Liver (tissue), 9 donors: ENCODE data around the gene SCAP. TPM values are rescaled to one million over a fixed set of nuclear protein-coding genes. Genes with fewer than 3 reads are reported as not detected.

Source experiments
- DNase-seq: peaks from one replicate; pipeline ENCODE4 v3.0.0-alpha.2; 2017; ENCODE audit warnings: low spot score
- H3K27ac ChIP-seq, 2 donors: one replicate each; pipeline ENCODE4 v1.7.0; 2013; ENCODE audit warnings: inconsistent platforms in 2 of 2, low read length in 2 of 2, control low read depth in 1 of 2, low read depth in 1 of 2, mild to moderate bottlenecking in 1 of 2
- H3K27me3 ChIP-seq, 4 donors: one replicate each; pipeline versions ENCODE4 v1.6.1 to v1.7.0; 2013; ENCODE audit warnings: low read length in 3 of 4, inconsistent platforms in 1 of 4, mild to moderate bottlenecking in 1 of 4, moderate library complexity in 1 of 4; ENCODE audit not compliant: control insufficient read depth in 4 of 4, insufficient read depth in 4 of 4
- H3K36me3 ChIP-seq, 4 donors: one replicate each; pipeline versions ENCODE4 v1.6.1 to v1.7.0; 2013; ENCODE audit warnings: low read length in 3 of 4, mild to moderate bottlenecking in 3 of 4, low read depth in 1 of 4, moderate library complexity in 1 of 4; ENCODE audit not compliant: control insufficient read depth in 4 of 4, insufficient read depth in 3 of 4
- H3K4me1 ChIP-seq, 4 donors: one replicate each; pipeline versions ENCODE4 v1.6.1 to v1.7.0; 2013; ENCODE audit warnings: low read length in 3 of 4, mild to moderate bottlenecking in 3 of 4, moderate library complexity in 1 of 4; ENCODE audit not compliant: control insufficient read depth in 4 of 4, insufficient read depth in 4 of 4
- H3K4me3 ChIP-seq, 3 donors: one replicate each; pipeline versions ENCODE4 v1.6.1 to v1.7.0; 2013; ENCODE audit warnings: low read length in 3 of 3, control low read depth in 1 of 3, low read depth in 1 of 3, mild to moderate bottlenecking in 1 of 3
- H3K9ac ChIP-seq, 2 donors: one replicate each; pipeline ENCODE4 v1.7.0; 2013; ENCODE audit warnings: low read length in 2 of 2, mild to moderate bottlenecking in 2 of 2, moderate library complexity in 2 of 2, control low read depth in 1 of 2, low read depth in 1 of 2
- H3K9me3 ChIP-seq, 4 donors: one replicate each; pipeline versions ENCODE4 v1.6.1 to v1.7.0; 2013; ENCODE audit warnings: low read length in 3 of 4; ENCODE audit not compliant: control insufficient read depth in 4 of 4
- ATF3 ChIP-seq: IDR thresholded peaks from 2 replicates; pipeline ENCODE4 v1.6.1; 2016; ENCODE audit warnings: antibody characterized with exemption
- FOXA1 ChIP-seq: IDR thresholded peaks from 2 replicates; pipeline ENCODE4 v1.6.1; 2016; ENCODE audit warnings: antibody characterized with exemption
- FOXA2 ChIP-seq: IDR thresholded peaks from 2 replicates; pipeline ENCODE4 v1.6.1; 2016; ENCODE audit warnings: antibody characterized with exemption
- GABPA ChIP-seq, 2 donors: IDR thresholded peaks in 1 of 2; conservative IDR thresholded peaks in 1 of 2; 2 replicates each; pipeline ENCODE4 v1.6.1; 2016; ENCODE audit warnings: antibody characterized with exemption in 2 of 2, mild to moderate bottlenecking in 1 of 2, moderate library complexity in 1 of 2
- HNF4A ChIP-seq, 2 donors: conservative IDR thresholded peaks; 2 replicates each; pipeline ENCODE4 v1.6.1; 2016; ENCODE audit warnings: antibody characterized with exemption in 2 of 2, mild to moderate bottlenecking in 2 of 2
- HNF4G ChIP-seq: IDR thresholded peaks from 2 replicates; pipeline ENCODE4 v1.6.1; 2016; ENCODE audit warnings: antibody characterized with exemption
- JUND ChIP-seq, 2 donors: IDR thresholded peaks; 2 replicates each; pipeline ENCODE4 v1.6.1; 2016; ENCODE audit warnings: antibody characterized with exemption in 2 of 2
- NR2F2 ChIP-seq: IDR thresholded peaks from 2 replicates; pipeline ENCODE4 v1.6.1; 2016; ENCODE audit warnings: antibody characterized with exemption
- RAD21 ChIP-seq, 2 donors: IDR thresholded peaks; 2 replicates each; pipeline ENCODE4 v1.6.1; 2016; ENCODE audit warnings: antibody characterized with exemption in 2 of 2, mild to moderate bottlenecking in 2 of 2
- REST ChIP-seq: IDR thresholded peaks from 2 replicates; pipeline ENCODE4 v1.6.1; 2016; ENCODE audit warnings: antibody characterized with exemption, mild to moderate bottlenecking
- SP1 ChIP-seq: IDR thresholded peaks from 2 replicates; pipeline ENCODE4 v1.6.1; 2018; ENCODE audit warnings: antibody characterized with exemption, mild to moderate bottlenecking
- TAF1 ChIP-seq: conservative IDR thresholded peaks from 2 replicates; pipeline ENCODE4 v1.6.1; 2016; ENCODE audit warnings: antibody characterized with exemption, mild to moderate bottlenecking
- WGBS: extraction: QIAGEN DNeasy Blood & Tissue Kit; methylation state at CpG from one replicate; pipeline ENCODE4 v1.1.7; 2013; 5-methylcytosine and 5-hydroxymethylcytosine counted together
- polyA plus RNA-seq, 2 donors: library from polyadenylated mRNA; stranded (reverse) in 1 of 2; unstranded in 1 of 2; fragments of 200-250 nt in 1 of 2; fragments of >200 nt in 1 of 2; fragmentation: Nextera tagmentation in 1 of 2; extraction: Ambion mirVana in 1 of 2; gene quantifications; one replicate each; pipeline versions ENCODE4 v1.2.1 to v1.2.3, GENCODE V29; 2013 to 2015
- total RNA-seq, 2 donors: library from RNA; depleted of rRNA; stranded (reverse); fragments of >200 nt; gene quantifications; one replicate each; pipeline ENCODE4 v1.2.3, GENCODE V29; 2014
- TF ChIP-seq, protein P1 (sequence below): fragments of 150-350 bp; IDR thresholded peaks from 2 replicates; pipeline ENCODE4 v1.5.1; 2017; ENCODE audit warnings: improper control_type of control experiment, low read depth, low read length; ENCODE audit not compliant: missing input control
- TF ChIP-seq, protein P2 (sequence below): IDR thresholded peaks from 2 replicates; pipeline ENCODE4 v1.6.1; 2016; ENCODE audit warnings: antibody characterized with exemption
- donor health status: healthy.
- donor health status: healthy.
- donor health status: healthy.
- donor health status: healthy.
- donor health status: healthy.

Gene SCAP
- total and polyA plus RNA-seq, 4 donors, result 25.9 to 84.8 (median 59.3) TPM

DNA sequence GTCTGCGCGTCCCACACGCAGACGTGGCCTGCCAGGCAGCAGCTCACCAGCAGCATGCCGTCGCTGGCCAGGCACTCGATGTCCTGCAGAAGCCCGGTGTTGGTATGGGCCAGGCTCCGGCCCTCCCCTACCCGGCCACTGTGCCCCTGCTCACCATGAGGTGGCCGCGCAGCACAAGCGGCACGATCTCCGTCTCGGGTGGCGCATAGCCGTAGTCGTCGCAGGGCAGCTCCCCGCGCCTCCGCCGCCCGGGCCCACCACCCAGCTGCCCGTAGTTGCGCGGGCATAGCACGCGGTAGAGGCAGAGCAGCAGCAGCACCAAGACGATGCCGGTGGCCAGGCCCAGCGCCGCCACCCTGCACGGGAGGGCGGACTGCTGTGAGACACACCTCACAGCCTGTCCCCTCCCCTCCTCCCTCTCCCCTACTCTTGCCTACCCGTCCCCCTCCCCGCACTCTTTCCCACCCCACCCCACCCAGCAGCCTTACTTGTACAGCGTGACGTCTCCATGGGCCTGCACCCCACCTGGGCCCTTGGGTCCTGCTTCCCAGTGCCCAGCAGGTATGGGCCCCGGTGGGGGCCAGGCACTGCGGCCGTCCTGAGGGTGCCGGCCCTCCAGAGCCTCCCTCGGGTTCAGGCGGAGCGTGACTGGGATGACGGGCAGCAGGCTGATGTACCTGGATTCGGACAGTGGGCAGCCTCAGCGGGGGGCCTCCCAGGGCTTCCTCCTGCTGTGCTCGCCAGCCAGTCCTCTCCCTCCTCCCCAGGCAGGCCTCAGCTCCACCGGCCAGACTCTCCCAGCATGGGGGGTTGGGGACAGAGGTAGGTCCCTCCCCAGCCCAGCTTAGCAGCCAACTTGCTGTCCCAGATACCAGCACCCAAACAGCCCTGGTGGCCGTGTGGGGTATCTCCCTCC lies 57.3 kb downstream of the SCAP start:
- Histone ChIP-seq H3K9ac (no peak overlapping the region), H3K27ac (peak overlapping the region in 1 of 2 donors; percentile 5), H3K4me1 (peaks cover 10 to 28% (median 25%) of the 10 kb centered on the region in 4 donors), H3K9me3 (no peaks in the 10 kb centered on the region), H3K27me3 (no peaks in the 10 kb centered on the region), H3K4me3 (no peak overlapping the region), H3K36me3 (peaks cover 14 to 51% (median 23%) of the 10 kb centered on the region in 4 donors)
- no peak for DNase-seq
- 95% methylated on average over 53 of the region's 53 CpGs for WGBS
- no peak for TF ChIP-seq FOXA1
- no peak for TF ChIP-seq JUND (IDR thresholded peaks at IDR 0.05)
- TF ChIP-seq, protein P1, sequence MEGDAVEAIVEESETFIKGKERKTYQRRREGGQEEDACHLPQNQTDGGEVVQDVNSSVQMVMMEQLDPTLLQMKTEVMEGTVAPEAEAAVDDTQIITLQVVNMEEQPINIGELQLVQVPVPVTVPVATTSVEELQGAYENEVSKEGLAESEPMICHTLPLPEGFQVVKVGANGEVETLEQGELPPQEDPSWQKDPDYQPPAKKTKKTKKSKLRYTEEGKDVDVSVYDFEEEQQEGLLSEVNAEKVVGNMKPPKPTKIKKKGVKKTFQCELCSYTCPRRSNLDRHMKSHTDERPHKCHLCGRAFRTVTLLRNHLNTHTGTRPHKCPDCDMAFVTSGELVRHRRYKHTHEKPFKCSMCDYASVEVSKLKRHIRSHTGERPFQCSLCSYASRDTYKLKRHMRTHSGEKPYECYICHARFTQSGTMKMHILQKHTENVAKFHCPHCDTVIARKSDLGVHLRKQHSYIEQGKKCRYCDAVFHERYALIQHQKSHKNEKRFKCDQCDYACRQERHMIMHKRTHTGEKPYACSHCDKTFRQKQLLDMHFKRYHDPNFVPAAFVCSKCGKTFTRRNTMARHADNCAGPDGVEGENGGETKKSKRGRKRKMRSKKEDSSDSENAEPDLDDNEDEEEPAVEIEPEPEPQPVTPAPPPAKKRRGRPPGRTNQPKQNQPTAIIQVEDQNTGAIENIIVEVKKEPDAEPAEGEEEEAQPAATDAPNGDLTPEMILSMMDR, result no peak
- TF ChIP-seq HNF4G, result no peak
- no peak for TF ChIP-seq NR2F2
- TF ChIP-seq ATF3, result no peak
- TF ChIP-seq, protein P2, sequence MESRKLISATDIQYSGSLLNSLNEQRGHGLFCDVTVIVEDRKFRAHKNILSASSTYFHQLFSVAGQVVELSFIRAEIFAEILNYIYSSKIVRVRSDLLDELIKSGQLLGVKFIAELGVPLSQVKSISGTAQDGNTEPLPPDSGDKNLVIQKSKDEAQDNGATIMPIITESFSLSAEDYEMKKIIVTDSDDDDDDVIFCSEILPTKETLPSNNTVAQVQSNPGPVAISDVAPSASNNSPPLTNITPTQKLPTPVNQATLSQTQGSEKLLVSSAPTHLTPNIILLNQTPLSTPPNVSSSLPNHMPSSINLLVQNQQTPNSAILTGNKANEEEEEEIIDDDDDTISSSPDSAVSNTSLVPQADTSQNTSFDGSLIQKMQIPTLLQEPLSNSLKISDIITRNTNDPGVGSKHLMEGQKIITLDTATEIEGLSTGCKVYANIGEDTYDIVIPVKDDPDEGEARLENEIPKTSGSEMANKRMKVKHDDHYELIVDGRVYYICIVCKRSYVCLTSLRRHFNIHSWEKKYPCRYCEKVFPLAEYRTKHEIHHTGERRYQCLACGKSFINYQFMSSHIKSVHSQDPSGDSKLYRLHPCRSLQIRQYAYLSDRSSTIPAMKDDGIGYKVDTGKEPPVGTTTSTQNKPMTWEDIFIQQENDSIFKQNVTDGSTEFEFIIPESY, result no peak
- no peak for TF ChIP-seq SP1
- TF ChIP-seq REST, result no peak
- no peak for TF ChIP-seq FOXA2

- Histone ChIP-seq H3K36me3 (peaks cover 20 to 74% (median 33%) of the 10 kb centered on the region in 4 donors), H3K27me3 (no peaks in the 10 kb centered on the region), H3K9ac (no peak overlapping the region), H3K4me3 (no peak overlapping the region), H3K27ac (no peak overlapping the region), H3K9me3 (no peaks in the 10 kb centered on the region), H3K4me1 (peaks cover under 1 to 5% (median 3%) of the 10 kb centered on the region in 4 donors)
- DNase-seq, result no peak
- 89% methylated on average over 9 of the region's 9 CpGs for WGBS
- no peak for TF ChIP-seq HNF4A (conservative IDR thresholded peaks at IDR 0.05)
- TF ChIP-seq FOXA1, result no peak
- TF ChIP-seq GABPA (IDR thresholded peaks at IDR 0.05 in 1 of 2, conservative IDR thresholded peaks at IDR 0.05 in 1 of 2), result no peak
- no peak for TF ChIP-seq HNF4G
- no peak for TF ChIP-seq RAD21 (IDR thresholded peaks at IDR 0.05)
- TF ChIP-seq SP1, result no peak
- TF ChIP-seq, protein P2, result no peak
- TF ChIP-seq TAF1, result no peak
- no peak for TF ChIP-seq REST
Measured at GRCh38 chr3:47416041-47416440, 59.7 kb downstream of the SCAP start.
